Sigmoid colon (tissue), 7 donors: ENCODE results near the gene EBP. TPM values are rescaled to one million over a fixed set of nuclear protein-coding genes. Genes with fewer than 3 reads are reported as not detected.

Experiments
- DNase-seq: peaks from one replicate; pipeline ENCODE4 v3.0.0-alpha.2; 2019
- H3K27ac ChIP-seq, 4 donors: fragments of 200-600 bp; sonication (generic); one replicate each; pipeline ENCODE4 v1.5.1; 2016 to 2019; ENCODE audit warnings: mild to moderate bottlenecking in 1 of 4
- H3K27me3 ChIP-seq, 3 donors: fragments of 200-600 bp; sonication (generic); one replicate each; pipeline ENCODE4 v1.5.1; 2019; ENCODE audit warnings: mild to moderate bottlenecking in 1 of 3
- H3K36me3 ChIP-seq, 4 donors: fragments of 200-600 bp; sonication (generic); one replicate each; pipeline ENCODE4 v1.5.1; 2016 to 2019
- H3K4me1 ChIP-seq, 4 donors: fragments of 200-600 bp; sonication (generic); one replicate each; pipeline ENCODE4 v1.5.1; 2017 to 2019
- H3K4me3 ChIP-seq, 4 donors: fragments of 200-600 bp; sonication (generic); one replicate each; pipeline ENCODE4 v1.5.1; 2017 to 2019; ENCODE audit warnings: mild to moderate bottlenecking in 2 of 4, moderate library complexity in 1 of 4
- H3K9me3 ChIP-seq, 4 donors: fragments of 200-600 bp in 3 of 4; sonication (generic) in 3 of 4; one replicate each; pipeline versions ENCODE4 v1.5.1 to v1.6.1; 2013 to 2019
- CTCF ChIP-seq, 4 experiments: fragments of 450-650 bp in 3 of 4; fragments of 200-600 bp in 1 of 4; IDR thresholded peaks; one replicate each; pipeline ENCODE4 v1.5.1; 2016 to 2019; ENCODE audit warnings: antibody characterized with exemption in 4 of 4, mild to moderate bottlenecking in 3 of 4, moderate library complexity in 2 of 4
- EP300 ChIP-seq, 4 donors: sonication (generic); formaldehyde crosslinking; IDR thresholded peaks; one replicate each; pipeline ENCODE4 v1.6.1; 2017; ENCODE audit warnings: antibody characterized with exemption in 4 of 4
- POLR2A ChIP-seq, 2 donors: fragments of 450-650 bp; IDR thresholded peaks; one replicate each; pipeline ENCODE4 v1.6.1; 2016; ENCODE audit warnings: antibody characterized with exemption in 2 of 2, mild to moderate bottlenecking in 2 of 2, moderate library complexity in 2 of 2
- POLR2AphosphoS5 ChIP-seq, 4 donors: sonication (generic); formaldehyde crosslinking; IDR thresholded peaks; one replicate each; pipeline ENCODE4 v1.6.1; 2017; ENCODE audit warnings: antibody characterized with exemption in 4 of 4
- WGBS, 2 donors: extraction: QIAGEN DNeasy Blood & Tissue Kit; methylation state at CpG; one replicate each; pipeline ENCODE4 v1.1.7; 2013; 5-methylcytosine and 5-hydroxymethylcytosine counted together
- intact Hi-C: fragments of 100-400 bp; cut with DNase I; formaldehyde crosslinking; loops from one replicate; pipeline ENCODE4 v1.15.1; 2023
- polyA plus RNA-seq, 3 donors: library from polyadenylated mRNA; stranded (reverse); fragments of 200-250 nt; gene quantifications; one replicate each; pipeline ENCODE4 v1.2.3, GENCODE V29; 2013
- total RNA-seq, 4 donors: library from RNA; depleted of rRNA; stranded (reverse); fragments of >200 nt; gene quantifications; one replicate each; pipeline ENCODE4 v1.1.0, GENCODE V29; 2016
- donor health status: healthy with polysubstance abuse.
- donor health status: Bipolar disorder and iron deficiency.
- donor health status: healthy.

Gene EBP
- total and polyA plus RNA-seq, 7 donors, result 14.3 to 310 (median 25.3) TPM

- Histone ChIP-seq H3K9me3 (no peaks in the 10 kb centered on the region), H3K27me3 (no peaks in the 10 kb centered on the region), H3K36me3 (peaks cover 0 to 7% (median 0%) of the 10 kb centered on the region in 4 donors), H3K4me3 (no peak overlapping the region), H3K27ac (no peak overlapping the region), H3K4me1 (peaks cover 0 to 14% (median 8%) of the 10 kb centered on the region in 4 donors)
- TF ChIP-seq EP300 (IDR thresholded peaks at IDR 0.05), result no peak
- no peak for TF ChIP-seq CTCF (IDR thresholded peaks at IDR 0.05)
- TF ChIP-seq POLR2A (IDR thresholded peaks at IDR 0.05), result no peak
- TF ChIP-seq POLR2AphosphoS5 (IDR thresholded peaks at IDR 0.05), result no peak
- DNase-seq, result no peak
- 62 to 82% methylated on average over 4 of the region's 4 CpGs for WGBS, 2 donors
- intact Hi-C loops, result no loop called here
These were observed 10.0 kb upstream of the EBP start for GRCh38 chrX:48511560-48511959.

GRCh38 chrX:48512371-48512935 lies 9.2 kb upstream of the EBP start:
- intact Hi-C loops, result no loop called here
- H3K4me3 ChIP-seq, result no peak overlapping the region
- TF ChIP-seq POLR2AphosphoS5 (IDR thresholded peaks at IDR 0.05) (no peak), EP300 (IDR thresholded peaks at IDR 0.05) (no peak), CTCF (IDR thresholded peaks at IDR 0.05) (no peak), POLR2A (IDR thresholded peaks at IDR 0.05) (no peak)
- WGBS, 2 donors, result 96% methylated on average over 20 of the region's 20 CpGs
- DNase-seq, result no peak
- H3K27ac ChIP-seq, result no peak overlapping the region
- H3K9me3 ChIP-seq, result no peaks in the 10 kb centered on the region
- no peaks in the 10 kb centered on the region for H3K27me3 ChIP-seq
- peaks cover 0 to 7% (median 0%) of the 10 kb centered on the region in 4 donors for H3K36me3 ChIP-seq
- peaks cover 0 to 14% (median 8%) of the 10 kb centered on the region in 4 donors for H3K4me1 ChIP-seq

- no peak overlapping the region for H3K4me3 ChIP-seq
- no peaks in the 10 kb centered on the region for H3K9me3 ChIP-seq
- 88 to 92% methylated on average over 4 of the region's 4 CpGs for WGBS, 2 donors
- H3K27ac ChIP-seq, result no peak overlapping the region
- DNase-seq, result no peak
- intact Hi-C loops, result no loop called here
- TF ChIP-seq EP300 (IDR thresholded peaks at IDR 0.05), result no peak
- TF ChIP-seq POLR2A (IDR thresholded peaks at IDR 0.05), result no peak
- no peak for TF ChIP-seq CTCF (IDR thresholded peaks at IDR 0.05)
- TF ChIP-seq POLR2AphosphoS5 (IDR thresholded peaks at IDR 0.05), result no peak
- H3K36me3 ChIP-seq, result peaks cover 0 to 7% (median 0%) of the 10 kb centered on the region in 4 donors
- H3K27me3 ChIP-seq, result no peaks in the 10 kb centered on the region
- peaks cover 0 to 9% (median 7%) of the 10 kb centered on the region in 4 donors for H3K4me1 ChIP-seq
These were observed 7.9 kb upstream of the EBP start for GRCh38 chrX:48513670-48514069.

- intact Hi-C loops, result no loop called here
These were observed 7.3 kb upstream of the EBP start for GRCh38 chrX:48514126-48514806.

More at GRCh38 chrX:48514126-48514806, 7.3 kb upstream of the EBP start:
- TF ChIP-seq POLR2A (IDR thresholded peaks at IDR 0.05) (no peak), EP300 (IDR thresholded peaks at IDR 0.05) (no peak), POLR2AphosphoS5 (IDR thresholded peaks at IDR 0.05) (no peak), CTCF (IDR thresholded peaks at IDR 0.05) (no peak)
- peaks cover 0 to 7% (median 0%) of the 10 kb centered on the region in 4 donors for H3K36me3 ChIP-seq
- DNase-seq, result no peak
- H3K9me3 ChIP-seq, result no peaks in the 10 kb centered on the region
- H3K4me1 ChIP-seq, result peaks cover 0 to 9% (median 7%) of the 10 kb centered on the region in 4 donors
- H3K4me3 ChIP-seq, result no peak overlapping the region
- H3K27ac ChIP-seq, result no peak overlapping the region
- 93 to 94% methylated on average over 16 of the region's 16 CpGs for WGBS, 2 donors
- no peaks in the 10 kb centered on the region for H3K27me3 ChIP-seq
